H1 (cell line): ENCODE results near the gene PRKACA. TPM values are rescaled to one million over a fixed set of nuclear protein-coding genes. Genes with fewer than 3 reads are reported as not detected.

ENCODE experiments used
- CTCF ChIA-PET: fragments of 300-600 bp; sonication (Branson Sonifier 250); formaldehyde crosslinking; loops from one replicate; lab custom pipeline; 2021; ENCODE audit not compliant: partially characterized antibody; lab: Charles Lee
- POLR2A ChIA-PET: fragments of 300-600 bp; sonication (Branson Sonifier 250); formaldehyde crosslinking; loops from one replicate; lab custom pipeline; 2021; ENCODE audit warnings: inconsistent platforms; ENCODE audit not compliant: partially characterized antibody; lab: Charles Lee
- DNase-seq, 2 experiments: peaks; one replicate each; pipeline versions ENCODE4 v3.0.0 to v3.0.0-alpha.2; 2010 to 2022; ENCODE audit warnings: low spot score in 2 of 2, low read depth in 1 of 2, mixed read lengths in 1 of 2
- FAIRE-seq: peaks from 2 replicates; lab custom pipeline; 2011; peaks lifted over from hg19 to GRCh38; lab: Jason Lieb, UNC
- H2AFZ ChIP-seq: 2 replicates; pipeline ENCODE4 v1.8.1; 2012; ENCODE audit warnings: low read length, inconsistent platforms
- H2AK5ac ChIP-seq: 2 replicates; pipeline ENCODE4 v1.6.1; 2013; ENCODE audit warnings: low read depth, low read length
- H2BK120ac ChIP-seq: replicated peaks from 2 replicates; pipeline ENCODE3; 2013; ENCODE audit warnings: low read depth, low read length, inconsistent platforms
- H2BK12ac ChIP-seq: 2 replicates; pipeline ENCODE4 v1.6.1; 2013; ENCODE audit warnings: low read depth, low read length
- H2BK15ac ChIP-seq: 2 replicates; pipeline ENCODE4 v1.6.1; 2013; ENCODE audit warnings: low read length
- H2BK20ac ChIP-seq: 2 replicates; pipeline ENCODE4 v1.6.1; 2013; ENCODE audit warnings: low read length
- H2BK5ac ChIP-seq: 2 replicates; pipeline ENCODE4 v1.6.1; 2013; ENCODE audit warnings: low read depth, low read length
- H3K14ac ChIP-seq: 2 replicates; pipeline ENCODE4 v1.6.1; 2013; ENCODE audit warnings: inconsistent platforms; ENCODE audit not compliant: insufficient read length
- H3K18ac ChIP-seq: 2 replicates; pipeline ENCODE4 v1.6.1; 2013; ENCODE audit warnings: low read length; ENCODE audit errors: extremely low read depth
- H3K23ac ChIP-seq: 2 replicates; pipeline ENCODE4 v1.6.1; 2013; ENCODE audit warnings: inconsistent platforms; ENCODE audit not compliant: insufficient read length
- H3K23me2 ChIP-seq: 2 replicates; pipeline ENCODE4 v1.6.1; 2013; ENCODE audit warnings: low read depth, low read length
- H3K27ac ChIP-seq: 2 replicates; pipeline ENCODE4 v1.6.1; 2011; ENCODE audit warnings: low read depth, low read length, inconsistent platforms
- H3K27me3 ChIP-seq, 4 experiments: replicated peaks in 1 of 4; 1 replicate in 1 of 4; 2 replicates in 3 of 4; pipeline versions ENCODE4 v1.6.1 to v1.8.1; 2011 to 2013; ENCODE audit warnings: low read length in 3 of 4, mild to moderate bottlenecking in 3 of 4, inconsistent platforms in 2 of 4, mixed read lengths in 2 of 4, moderate library complexity in 1 of 4; ENCODE audit not compliant: control insufficient read depth in 3 of 4, insufficient read depth in 3 of 4; ENCODE audit errors: extremely low read depth in 1 of 4
- H3K36me3 ChIP-seq, 4 experiments: 2 replicates each; pipeline versions ENCODE4 v1.6.1 to v1.8.1; 2011 to 2013; ENCODE audit warnings: mild to moderate bottlenecking in 4 of 4, low read length in 3 of 4, moderate library complexity in 2 of 4, control low read depth in 1 of 4, inconsistent platforms in 1 of 4; ENCODE audit not compliant: insufficient read depth in 4 of 4, control insufficient read depth in 2 of 4
- H3K4ac ChIP-seq: replicated peaks from 2 replicates; pipeline ENCODE3; 2013; ENCODE audit warnings: low read length, low read depth, mixed read lengths, inconsistent platforms; ENCODE audit not compliant: insufficient read length
- H3K4me1 ChIP-seq, 4 experiments: replicated peaks in 1 of 4; 1 replicate in 1 of 4; 2 replicates in 3 of 4; pipeline versions ENCODE4 v1.6.1 to v1.8.1; 2011 to 2013; ENCODE audit warnings: low read length in 3 of 4, inconsistent platforms in 2 of 4, mixed read lengths in 1 of 4; ENCODE audit not compliant: insufficient read depth in 4 of 4, control insufficient read depth in 3 of 4
- H3K4me2 ChIP-seq, 2 experiments: 2 replicates each; pipeline versions ENCODE4 v1.6.1 to v1.8.1; 2011 to 2013; ENCODE audit warnings: low read depth in 2 of 2, low read length in 2 of 2, control low read depth in 1 of 2, inconsistent platforms in 1 of 2, mild to moderate bottlenecking in 1 of 2; ENCODE audit not compliant: insufficient read depth in 1 of 2
- H3K4me3 ChIP-seq, 4 experiments: fragments of 200-600, 300-600 bp in 1 of 4; sonication (generic), shearing (Covaris generic), sonication (Bioruptor Twin) in 1 of 4; 2 replicates each; pipeline versions ENCODE4 v1.5.1 to v1.8.1; 2011 to 2016; ENCODE audit warnings: low read length in 4 of 4, low read depth in 3 of 4, control low read depth in 2 of 4, inconsistent platforms in 2 of 4, mild to moderate bottlenecking in 2 of 4, mixed read lengths in 1 of 4, moderate library complexity in 1 of 4; ENCODE audit not compliant: insufficient read depth in 2 of 4; ENCODE audit errors: extremely low read depth in 1 of 4
- H3K56ac ChIP-seq: replicated peaks from 2 replicates; pipeline ENCODE3; 2013; ENCODE audit warnings: low read depth, mild to moderate bottlenecking, mixed read lengths, low read length, inconsistent platforms; ENCODE audit not compliant: insufficient read length
- H3K79me1 ChIP-seq: 2 replicates; pipeline ENCODE4 v1.6.1; 2013; ENCODE audit warnings: low read depth, low read length, control low read depth
- H3K79me2 ChIP-seq, 2 experiments: 2 replicates each; pipeline versions ENCODE4 v1.6.1 to v1.8.1; 2012 to 2013; ENCODE audit warnings: low read length in 2 of 2, mild to moderate bottlenecking in 2 of 2, inconsistent platforms in 1 of 2; ENCODE audit not compliant: insufficient read depth in 2 of 2, control insufficient read depth in 1 of 2
- H3K9ac ChIP-seq, 4 experiments: replicated peaks in 1 of 4; 1 replicate in 1 of 4; 2 replicates in 3 of 4; pipeline versions ENCODE4 v1.6.1 to v1.8.1; 2011 to 2013; ENCODE audit warnings: low read depth in 3 of 4, low read length in 3 of 4, control low read depth in 2 of 4, mild to moderate bottlenecking in 2 of 4, moderate library complexity in 2 of 4, inconsistent platforms in 1 of 4; ENCODE audit errors: extremely low read depth in 1 of 4
- H3K9me3 ChIP-seq, 2 experiments: 2 replicates each; pipeline versions ENCODE4 v1.6.1 to v1.8.1; 2012 to 2013; ENCODE audit warnings: mild to moderate bottlenecking in 2 of 2, moderate library complexity in 2 of 2, control low read depth in 1 of 2, inconsistent platforms in 1 of 2, low read depth in 1 of 2, low read length in 1 of 2, mixed read lengths in 1 of 2; ENCODE audit not compliant: insufficient read depth in 2 of 2
- H4K20me1 ChIP-seq, 2 experiments: replicated peaks in 1 of 2; 2 replicates each; pipeline versions ENCODE3 to v1.8.1; 2011 to 2013; ENCODE audit warnings: inconsistent platforms in 2 of 2, low read length in 2 of 2, mild to moderate bottlenecking in 1 of 2; ENCODE audit not compliant: insufficient read depth in 2 of 2, control insufficient read depth in 1 of 2
- H4K5ac ChIP-seq: 2 replicates; pipeline ENCODE4 v1.6.1; 2013; ENCODE audit warnings: low read length, low read depth, mixed read lengths, inconsistent platforms; ENCODE audit not compliant: insufficient read length
- H4K8ac ChIP-seq: 2 replicates; pipeline ENCODE4 v1.8.0; 2013; ENCODE audit warnings: mild to moderate bottlenecking, moderate library complexity, low read length, inconsistent platforms; ENCODE audit not compliant: insufficient read depth; ENCODE audit errors: extremely low read depth
- H4K91ac ChIP-seq: replicated peaks from 2 replicates; pipeline ENCODE3; 2013; ENCODE audit warnings: low read length, mixed read lengths, inconsistent platforms; ENCODE audit not compliant: insufficient read length
- BACH1 ChIP-seq: IDR thresholded peaks from 2 replicates; pipeline ENCODE4 v1.6.1; 2012; ENCODE audit warnings: low read length, improper control_type of control experiment
- CREB1 ChIP-seq: IDR thresholded peaks from 2 replicates; pipeline ENCODE4 v1.6.1; 2012; ENCODE audit warnings: inconsistent platforms
- RAD21 ChIP-seq, 2 experiments: IDR thresholded peaks in 1 of 2; conservative IDR thresholded peaks in 1 of 2; 2 replicates each; pipeline ENCODE4 v1.6.1; 2011; ENCODE audit warnings: low read depth in 2 of 2, low read length in 2 of 2, improper control_type of control experiment in 1 of 2, inconsistent platforms in 1 of 2, mild to moderate bottlenecking in 1 of 2, moderate library complexity in 1 of 2
- RFX5 ChIP-seq: IDR thresholded peaks from 2 replicates; pipeline ENCODE4 v1.6.1; 2011; ENCODE audit warnings: low read depth, low read length, improper control_type of control experiment, borderline replicate concordance
- SIN3A ChIP-seq, 2 experiments: IDR thresholded peaks in 1 of 2; conservative IDR thresholded peaks in 1 of 2; 2 replicates each; pipeline ENCODE4 v1.6.1; 2011 to 2012; ENCODE audit warnings: low read length in 2 of 2, improper control_type of control experiment in 1 of 2, low read depth in 1 of 2, mild to moderate bottlenecking in 1 of 2
- SP1 ChIP-seq: IDR thresholded peaks from 2 replicates; pipeline ENCODE4 v1.6.1; 2011; ENCODE audit warnings: low read depth, low read length
- SP4 ChIP-seq: IDR thresholded peaks from 2 replicates; pipeline ENCODE4 v1.6.1; 2012; ENCODE audit warnings: low read length, inconsistent platforms
- TAF7 ChIP-seq: optimal IDR thresholded peaks from 2 replicates; pipeline ENCODE3; 2011; ENCODE audit warnings: low read depth, mild to moderate bottlenecking, inconsistent platforms, low read length, moderate library complexity, borderline replicate concordance
- TBP ChIP-seq: IDR thresholded peaks from 2 replicates; pipeline ENCODE4 v1.6.1; 2011; ENCODE audit warnings: low read depth, low read length, improper control_type of control experiment
- ZNF274 ChIP-seq: IDR thresholded peaks from 2 replicates; pipeline ENCODE4 v1.7.0; 2012; ENCODE audit warnings: low read length, borderline replicate concordance; ENCODE audit errors: extremely low read depth
- WGBS, 2 experiments: shearing (Covaris generic) in 1 of 2; methylation state at CpG; one replicate each; pipeline versions ENCODE4 v1.1.6 to v1.1.7; 2013 to 2015; ENCODE audit warnings: low lambda C conversion rate in 2 of 2, mixed read lengths in 2 of 2, inconsistent platforms in 1 of 2, low coverage in 1 of 2, missing lambda C conversion rate in 1 of 2; ENCODE audit not compliant: insufficient replicate concordance in 2 of 2, insufficient coverage in 1 of 2, insufficient read length in 1 of 2; ENCODE audit errors: extremely low coverage in 1 of 2, missing lambda C conversion rate in 1 of 2; 5-methylcytosine and 5-hydroxymethylcytosine counted together
- polyA plus RNA-seq, 7 experiments: library from polyadenylated mRNA; depleted of rRNA in 3 of 7; stranded (reverse) in 5 of 7; unstranded in 2 of 7; fragments of >200 nt in 5 of 7; fragments of 200-250 nt in 2 of 7; gene quantifications; 1 replicate in 5 of 7; 2 replicates in 1 of 7; 4 replicates in 1 of 7; pipeline versions ENCODE4 v1.2.1 to v1.2.3, GENCODE V29; 2011 to 2013; ENCODE audit warnings: missing spikeins in 2 of 7, mixed read lengths in 2 of 7
- total RNA-seq: library from RNA; stranded (reverse); fragmentation: NEBNext Ultra II Directional; extraction: Animal tissue kit (Norgen Biotek cat#: 25700); gene quantifications from 2 replicates; pipeline ENCODE4 v1.2.1, GENCODE V29; 2021
- TF ChIP-seq, protein P1 (sequence below): IDR thresholded peaks from 2 replicates; pipeline ENCODE4 v1.6.1; 2011; ENCODE audit warnings: low read length, improper control_type of control experiment
- TF ChIP-seq, protein P2 (sequence below): IDR thresholded peaks from 2 replicates; pipeline ENCODE4 v1.6.1; 2012; ENCODE audit warnings: inconsistent platforms

Gene PRKACA
- total and polyA plus RNA-seq, 2 of the 8 experiments (the other 6 are each of a cell fraction or from before 2014, with no cell fraction given), result 14.2 to 48.2 TPM

GRCh38 chr19:14122924-14123323, 5.4 kb upstream of the PRKACA start:
- Histone ChIP-seq H4K91ac (no peak overlapping the region), H3K23ac (no peak overlapping the region), H4K20me1 (peaks cover 0 to 12% of the 10 kb centered on the region in 2 experiments), H2AK5ac (no peak overlapping the region), H2BK20ac (no peak overlapping the region), H3K18ac (no peak overlapping the region), H3K4me2 (no peak overlapping the region), H3K9me3 (no peaks in the 10 kb centered on the region), H2BK15ac (no peak overlapping the region), H3K79me1 (no peaks in the 10 kb centered on the region), H4K8ac (no peak overlapping the region), H3K4me1 (peaks cover 0 to 8% (median 6%) of the 10 kb centered on the region in 4 experiments; a peak in 5 of 7 replicates), H3K14ac (no peak overlapping the region), H3K27ac (no peak overlapping the region), H2BK5ac (no peak overlapping the region), H2BK120ac (no peak overlapping the region), H3K23me2 (peaks cover 5% of the 10 kb centered on the region), H3K36me3 (peaks cover 2 to 27% (median 13%) of the 10 kb centered on the region in 4 experiments; a peak in 6 of 8 replicates), H4K5ac (no peak overlapping the region), H3K56ac (no peak overlapping the region), H3K4me3 (no peak overlapping the region), H3K79me2 (no peaks in the 10 kb centered on the region), H3K4ac (no peak overlapping the region), H2BK12ac (no peak overlapping the region), H2AFZ (no peak overlapping the region), H3K27me3 (no peaks in the 10 kb centered on the region), H3K9ac (no peak overlapping the region)
- FAIRE-seq (no peak), DNase-seq (no peak)
- WGBS, 2 experiments, result 96% methylated on average over 6 of the region's 6 CpGs; no CpG with 5 or more reads in 1 of the 2 experiments
- ChIA-PET POLR2A (interaction anchor here (1.0 to 11.0 kb wide), 3 partner anchors 8 to 198 kb away, joined by 4 to 109 read pairs (median 6); partner anchors contain the start of gene ASF1B), CTCF (interaction anchor here (0.6 to 3.4 kb wide), 5 partner anchors 8 to 45 kb away, joined by 3 to 15 read pairs (median 3); partner anchors contain the start of gene ASF1B)
- TF ChIP-seq BACH1 (no peak), SP1 (no peak), RAD21 (IDR thresholded peaks at IDR 0.05 in 1 of 2, conservative IDR thresholded peaks at IDR 0.05 in 1 of 2; ENCODE audit: low read depth in 2 of 2, low read length in 2 of 2) (no peak), SIN3A (conservative IDR thresholded peaks at IDR 0.05 in 1 of 2, IDR thresholded peaks at IDR 0.05 in 1 of 2; ENCODE audit: low read depth in 1 of 2, low read length in 2 of 2) (no peak), SP4 (no peak), TAF7 (no peak), TBP (no peak), ZNF274 (no peak), RFX5 (no peak), CREB1 (no peak)
- TF ChIP-seq, protein P1, sequence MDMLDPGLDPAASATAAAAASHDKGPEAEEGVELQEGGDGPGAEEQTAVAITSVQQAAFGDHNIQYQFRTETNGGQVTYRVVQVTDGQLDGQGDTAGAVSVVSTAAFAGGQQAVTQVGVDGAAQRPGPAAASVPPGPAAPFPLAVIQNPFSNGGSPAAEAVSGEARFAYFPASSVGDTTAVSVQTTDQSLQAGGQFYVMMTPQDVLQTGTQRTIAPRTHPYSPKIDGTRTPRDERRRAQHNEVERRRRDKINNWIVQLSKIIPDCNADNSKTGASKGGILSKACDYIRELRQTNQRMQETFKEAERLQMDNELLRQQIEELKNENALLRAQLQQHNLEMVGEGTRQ, result no peak
- TF ChIP-seq, protein P2, sequence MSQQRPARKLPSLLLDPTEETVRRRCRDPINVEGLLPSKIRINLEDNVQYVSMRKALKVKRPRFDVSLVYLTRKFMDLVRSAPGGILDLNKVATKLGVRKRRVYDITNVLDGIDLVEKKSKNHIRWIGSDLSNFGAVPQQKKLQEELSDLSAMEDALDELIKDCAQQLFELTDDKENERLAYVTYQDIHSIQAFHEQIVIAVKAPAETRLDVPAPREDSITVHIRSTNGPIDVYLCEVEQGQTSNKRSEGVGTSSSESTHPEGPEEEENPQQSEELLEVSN, result no peak
